GM23338 (cell line): ENCODE data around the gene ZNF784.

Source experiments
- EZH2 ChIP-seq: fragments of 200-600 bp; sonication (generic); IDR thresholded peaks from one replicate; pipeline ENCODE4 v1.8.0; 2017; ENCODE audit warnings: antibody characterized with exemption, mild to moderate bottlenecking, low read depth; ENCODE audit not compliant: unreplicated experiment
- POLR2AphosphoS5 ChIP-seq: IDR thresholded peaks from 2 replicates; pipeline ENCODE4 v1.6.1; 2016; ENCODE audit warnings: antibody characterized with exemption, low read depth
- TF ChIP-seq, protein P1 (sequence below), 2 experiments: fragments of 200-600 bp in 1 of 2; sonication (generic) in 1 of 2; conservative IDR thresholded peaks; 2 replicates each; pipeline versions ENCODE4 v1.5.1 to v1.6.1; 2016 to 2017; ENCODE audit warnings: antibody characterized with exemption in 2 of 2, low read depth in 2 of 2, mild to moderate bottlenecking in 2 of 2, moderate library complexity in 1 of 2

DNA sequence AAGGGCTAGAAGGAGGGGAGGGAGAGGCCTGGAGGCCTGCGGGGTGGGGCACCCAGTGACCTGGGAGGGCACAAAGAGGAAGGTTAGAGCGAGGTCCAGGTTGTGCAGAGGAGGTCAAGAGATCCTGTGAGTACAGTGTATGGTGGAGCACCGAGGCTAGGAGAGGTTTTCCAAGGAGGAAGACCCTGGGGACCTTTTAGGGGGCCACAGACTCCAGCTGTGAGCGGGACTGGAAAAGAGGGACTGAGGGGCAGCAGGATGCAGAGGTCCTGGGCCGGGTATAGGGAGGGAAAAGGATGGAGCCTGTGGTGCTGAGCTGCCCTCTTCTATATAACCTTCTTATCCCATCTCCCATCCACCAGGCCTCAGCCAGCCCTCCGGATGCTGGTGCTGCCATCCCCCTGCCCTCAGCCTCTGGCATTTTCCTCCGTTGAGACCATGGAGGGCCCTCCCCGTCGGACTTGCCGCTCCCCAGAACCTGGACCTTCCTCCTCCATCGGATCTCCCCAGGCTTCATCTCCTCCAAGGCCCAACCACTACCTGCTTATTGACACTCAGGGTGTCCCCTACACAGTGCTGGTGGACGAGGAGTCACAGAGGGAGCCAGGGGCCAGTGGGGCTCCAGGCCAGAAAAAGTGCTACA is 19.9 kb upstream of the ZNF784 start:
- TF ChIP-seq POLR2AphosphoS5 (no peak), EZH2 (no peak)
- TF ChIP-seq, protein P1, sequence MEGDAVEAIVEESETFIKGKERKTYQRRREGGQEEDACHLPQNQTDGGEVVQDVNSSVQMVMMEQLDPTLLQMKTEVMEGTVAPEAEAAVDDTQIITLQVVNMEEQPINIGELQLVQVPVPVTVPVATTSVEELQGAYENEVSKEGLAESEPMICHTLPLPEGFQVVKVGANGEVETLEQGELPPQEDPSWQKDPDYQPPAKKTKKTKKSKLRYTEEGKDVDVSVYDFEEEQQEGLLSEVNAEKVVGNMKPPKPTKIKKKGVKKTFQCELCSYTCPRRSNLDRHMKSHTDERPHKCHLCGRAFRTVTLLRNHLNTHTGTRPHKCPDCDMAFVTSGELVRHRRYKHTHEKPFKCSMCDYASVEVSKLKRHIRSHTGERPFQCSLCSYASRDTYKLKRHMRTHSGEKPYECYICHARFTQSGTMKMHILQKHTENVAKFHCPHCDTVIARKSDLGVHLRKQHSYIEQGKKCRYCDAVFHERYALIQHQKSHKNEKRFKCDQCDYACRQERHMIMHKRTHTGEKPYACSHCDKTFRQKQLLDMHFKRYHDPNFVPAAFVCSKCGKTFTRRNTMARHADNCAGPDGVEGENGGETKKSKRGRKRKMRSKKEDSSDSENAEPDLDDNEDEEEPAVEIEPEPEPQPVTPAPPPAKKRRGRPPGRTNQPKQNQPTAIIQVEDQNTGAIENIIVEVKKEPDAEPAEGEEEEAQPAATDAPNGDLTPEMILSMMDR (conservative IDR thresholded peaks at IDR 0.05; ENCODE audit: low read depth in 2 of 2) = no peak
